Stimulated activated CD8-positive, alpha-beta memory T cell treated with anti-CD3 and anti-CD28 coated beads, Interleukin-4, amount 100 ng/mL, for 24 hours (primary cell): ENCODE measurements around the gene SOX21.

Source experiments
- DNase-seq: peaks from one replicate; pipeline ENCODE4 v3.0.0-alpha.2; 2020; ENCODE audit warnings: low read depth

SOX21 gene

DNA sequence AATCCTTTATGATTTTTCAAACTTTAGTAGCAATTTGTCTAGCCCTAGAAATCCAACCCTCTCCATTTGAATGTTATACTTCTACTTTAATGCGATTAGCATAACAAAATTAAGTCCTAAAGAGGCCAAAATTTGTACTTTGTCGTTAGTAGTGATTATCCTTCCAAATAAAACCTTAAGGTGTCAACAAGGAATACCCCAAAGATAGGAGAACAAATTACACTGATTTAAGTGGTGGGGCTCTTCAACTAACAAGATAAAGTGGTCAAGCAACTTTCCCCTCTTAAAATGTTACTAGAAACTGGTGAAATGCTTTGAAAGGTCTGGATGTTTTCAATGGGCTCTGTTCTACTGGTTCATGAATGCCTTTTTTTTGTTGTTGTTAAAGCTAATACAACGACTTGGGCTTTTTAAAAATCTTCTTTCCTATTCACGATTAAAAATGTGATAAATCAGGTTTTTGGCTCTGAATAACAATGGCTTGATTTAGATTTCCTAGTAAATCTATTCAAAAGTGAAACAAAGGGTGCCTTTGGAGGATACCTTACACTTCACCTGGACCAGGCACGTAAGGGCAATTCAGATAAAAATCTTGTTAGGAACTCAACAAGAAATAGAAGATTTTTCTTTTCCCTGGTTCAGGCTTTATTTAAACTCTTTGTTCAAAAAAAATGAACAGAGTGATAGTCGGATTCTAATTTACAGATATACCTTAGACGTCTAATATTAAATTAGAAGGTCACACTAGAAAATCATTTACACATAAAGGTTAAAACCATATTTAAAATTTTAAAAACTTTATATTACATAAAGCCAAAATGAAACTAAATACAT is 3.1 kb downstream of the SOX21 start:
- no peak for DNase-seq

DNA sequence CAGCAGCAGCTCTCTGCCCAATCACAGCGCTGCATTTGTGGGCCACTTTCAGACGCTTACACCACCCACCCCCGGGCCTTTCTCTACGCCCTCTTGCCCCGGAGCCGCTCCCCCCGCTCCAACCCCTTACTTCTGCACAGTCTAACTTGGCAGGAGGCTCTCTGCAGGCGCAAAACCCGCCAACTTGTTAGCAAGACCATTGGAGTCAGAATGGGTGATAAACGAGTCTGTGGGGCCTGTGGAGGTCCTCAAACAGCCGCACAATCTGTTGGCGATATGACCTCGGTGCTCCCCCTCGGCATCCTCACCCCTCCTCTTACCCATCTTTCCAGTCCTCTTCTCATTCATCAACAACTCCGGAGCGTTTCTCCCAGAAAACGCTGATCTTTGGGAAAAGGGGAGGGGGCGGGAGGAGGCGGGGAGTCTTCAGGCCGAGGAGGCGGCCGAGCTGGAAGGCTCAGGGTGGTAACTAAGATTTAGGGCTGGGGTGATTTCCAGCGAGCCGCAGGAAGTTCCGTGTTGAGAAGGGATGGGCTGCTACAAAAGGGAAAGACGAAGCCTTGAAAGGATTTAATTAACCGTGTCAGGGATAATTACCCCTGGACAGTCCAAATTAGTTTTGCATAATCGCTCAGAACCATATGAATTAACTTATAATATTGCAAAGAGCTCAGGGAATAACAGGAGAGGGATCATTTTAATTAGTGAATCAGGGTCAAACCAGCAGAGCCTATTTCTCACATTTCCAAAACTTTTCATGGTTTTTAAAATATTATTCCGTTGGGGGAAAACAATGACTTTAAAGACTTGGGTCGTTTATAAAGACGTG is 4.1 kb downstream of the SOX21 start:
- DNase-seq = no peak

DNA sequence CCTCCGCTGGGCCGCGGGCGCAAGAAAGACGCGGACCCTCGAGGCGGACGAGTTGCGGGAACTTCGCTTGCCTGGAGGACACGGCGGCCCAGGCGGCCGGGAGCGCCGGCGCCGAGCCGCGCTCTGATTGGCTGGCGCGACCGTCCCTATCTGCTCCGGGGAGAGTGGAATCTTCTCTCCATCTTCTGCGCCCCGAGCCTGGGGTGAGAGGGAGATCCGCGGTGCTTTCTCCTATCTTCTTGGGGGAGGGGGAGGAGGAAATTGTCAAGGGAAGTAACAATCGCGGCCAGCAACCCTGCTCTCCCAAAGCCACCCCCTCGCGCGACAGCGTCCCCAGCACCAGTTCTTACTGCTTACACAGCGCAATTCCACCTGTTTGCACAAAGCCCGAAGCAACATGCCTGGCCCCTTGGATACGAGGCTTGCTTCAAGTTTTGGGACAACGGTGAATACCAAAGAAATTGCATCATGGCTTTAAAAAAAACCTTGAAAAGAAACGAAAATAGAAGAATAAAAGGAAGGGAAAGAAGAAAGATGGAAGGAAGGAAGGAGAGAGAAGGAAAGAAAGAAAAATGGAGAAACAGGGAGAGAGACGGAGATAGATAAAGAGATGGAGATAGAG is 4.8 kb downstream of the SOX21 start:
- no peak for DNase-seq

DNA sequence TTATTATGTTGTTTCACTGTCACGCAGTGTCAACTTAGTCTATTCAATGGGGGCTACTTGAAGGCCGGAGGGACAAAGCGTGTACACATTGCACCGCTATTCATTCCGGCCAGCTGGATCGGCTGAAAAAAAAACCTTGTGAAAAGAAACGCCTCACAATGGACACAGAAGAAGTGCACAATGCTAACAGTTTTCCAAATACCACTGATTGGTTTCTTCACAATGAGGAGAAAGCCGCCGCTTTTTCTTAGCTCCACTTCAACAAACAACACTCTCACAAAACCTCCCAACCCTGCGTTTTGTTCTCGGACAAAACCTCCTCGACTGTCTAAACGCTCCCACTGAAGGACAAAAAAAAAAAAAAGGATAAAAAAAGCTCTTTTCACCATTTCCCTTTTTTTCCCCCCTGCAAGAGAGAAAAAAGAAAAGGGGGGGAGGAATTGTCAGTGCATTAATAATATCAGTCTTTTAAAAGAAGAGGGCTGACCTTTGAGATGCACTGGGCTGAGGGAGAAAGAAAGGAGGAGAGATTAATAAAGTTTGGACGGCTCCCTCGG is 5.4 kb downstream of the SOX21 start:
- no peak for DNase-seq

DNA sequence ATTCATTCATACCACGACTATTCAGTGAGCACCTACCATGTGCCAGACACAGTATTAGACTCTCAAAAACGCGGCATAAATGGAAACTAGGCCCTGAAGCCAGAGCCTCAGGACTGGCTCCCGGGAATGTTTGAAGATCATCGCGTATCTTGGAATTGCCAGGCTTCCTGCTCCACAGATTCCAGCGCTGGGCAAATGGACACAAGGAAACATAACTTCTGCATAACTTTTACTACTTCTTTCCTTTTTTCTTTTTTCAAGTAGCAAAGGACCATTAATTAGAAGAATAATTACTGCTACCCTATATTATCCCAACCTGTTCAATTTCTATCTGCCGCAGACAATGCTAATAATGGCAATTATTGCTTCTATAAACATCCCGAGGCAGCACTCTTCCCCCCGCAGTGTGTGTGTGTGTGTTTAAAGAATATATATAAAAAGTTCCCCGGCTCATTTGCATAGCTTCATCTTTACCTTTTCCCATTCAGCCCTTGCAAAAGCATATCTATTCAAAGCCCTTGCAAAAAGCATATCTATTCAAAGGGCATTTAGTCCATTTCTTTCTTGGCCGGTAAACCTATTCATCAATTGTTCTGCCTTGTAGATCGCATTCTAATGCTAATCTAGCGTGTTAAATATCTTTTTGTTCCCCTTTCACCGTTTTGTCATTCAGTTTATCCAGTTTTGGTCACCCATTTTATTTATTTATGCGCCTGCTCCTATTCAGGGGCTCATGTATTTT is 6.1 kb downstream of the SOX21 start:
- DNase-seq = no peak

DNA sequence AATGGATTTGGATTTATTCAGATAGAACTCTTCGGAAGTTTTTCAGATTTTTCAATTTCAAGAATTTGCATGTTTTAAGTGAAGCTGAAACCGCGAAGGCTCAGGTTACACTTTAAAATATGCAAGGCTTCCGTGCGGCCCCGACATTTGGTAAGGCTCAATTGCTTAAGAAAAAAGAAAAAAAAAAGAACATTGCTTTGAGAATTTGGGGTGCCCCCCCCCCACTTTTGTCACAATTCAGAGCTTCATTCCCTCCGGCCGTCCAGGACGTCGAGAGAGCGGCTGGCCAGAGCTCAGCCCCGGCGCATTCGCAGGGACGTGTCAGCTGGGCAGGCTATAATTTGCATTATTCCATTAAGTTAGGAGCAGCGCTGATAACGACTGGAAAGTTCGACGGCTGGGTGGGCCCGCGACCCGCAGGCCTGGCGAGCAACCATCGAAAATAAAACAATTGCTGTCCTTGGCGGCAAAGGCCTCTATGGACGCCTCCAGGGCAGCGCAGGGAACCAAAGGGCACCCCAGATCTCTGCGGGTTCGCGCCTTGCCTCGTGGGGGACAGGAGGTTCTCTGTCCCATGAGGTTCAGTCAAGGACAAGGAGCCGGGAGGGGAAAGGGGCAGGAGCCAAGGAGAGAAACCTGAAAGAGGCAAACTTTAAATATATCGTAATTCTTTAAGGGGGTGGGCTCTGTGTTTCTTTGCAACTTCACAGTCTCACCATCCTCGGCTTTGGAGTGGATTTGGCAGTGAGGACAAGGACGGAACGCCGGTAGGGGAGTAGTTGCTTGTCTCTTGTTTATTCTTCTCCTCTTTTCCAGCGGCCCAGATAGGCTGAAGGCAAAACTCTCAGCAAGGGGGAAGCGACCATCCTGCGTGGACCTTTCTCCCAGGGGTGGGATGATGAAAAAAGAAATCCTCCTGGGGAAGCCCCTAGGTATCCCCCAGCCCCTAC is 7.0 kb downstream of the SOX21 start:
- no peak for DNase-seq

DNA sequence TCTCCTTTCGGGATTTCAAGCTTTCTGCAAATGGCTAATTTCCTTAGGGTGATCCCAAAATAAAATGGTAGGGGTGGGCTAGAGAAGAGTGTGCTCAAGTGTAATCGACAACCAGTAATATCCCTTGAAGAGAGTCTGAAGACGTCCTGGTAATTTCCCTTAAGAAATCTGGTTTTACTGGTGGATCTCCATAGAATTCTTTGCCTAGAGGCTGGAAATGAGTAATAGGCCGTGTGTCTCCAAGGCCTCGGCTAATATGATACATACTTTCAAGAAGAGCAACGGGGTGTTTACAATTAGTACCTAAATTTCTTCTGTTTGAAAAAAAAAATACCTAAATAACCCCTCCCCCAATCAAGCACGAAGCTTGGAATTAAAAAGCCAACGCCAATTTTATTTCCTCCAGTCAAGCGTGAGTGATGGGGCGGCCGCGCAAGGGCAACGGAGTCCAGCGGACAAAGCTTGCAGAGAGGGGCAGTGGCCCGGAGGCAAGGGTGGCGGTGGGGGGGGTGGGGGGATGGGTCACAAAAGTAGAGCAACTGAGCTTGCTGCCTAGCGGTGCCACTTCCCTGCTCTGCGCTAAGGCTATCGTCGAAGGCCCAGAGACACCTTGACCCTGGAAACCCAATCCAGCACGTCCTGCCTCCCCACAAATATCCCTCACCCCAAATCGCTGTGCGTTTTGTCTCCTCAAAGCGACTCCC is 7.8 kb downstream of the SOX21 start:
- DNase-seq = no peak

DNA sequence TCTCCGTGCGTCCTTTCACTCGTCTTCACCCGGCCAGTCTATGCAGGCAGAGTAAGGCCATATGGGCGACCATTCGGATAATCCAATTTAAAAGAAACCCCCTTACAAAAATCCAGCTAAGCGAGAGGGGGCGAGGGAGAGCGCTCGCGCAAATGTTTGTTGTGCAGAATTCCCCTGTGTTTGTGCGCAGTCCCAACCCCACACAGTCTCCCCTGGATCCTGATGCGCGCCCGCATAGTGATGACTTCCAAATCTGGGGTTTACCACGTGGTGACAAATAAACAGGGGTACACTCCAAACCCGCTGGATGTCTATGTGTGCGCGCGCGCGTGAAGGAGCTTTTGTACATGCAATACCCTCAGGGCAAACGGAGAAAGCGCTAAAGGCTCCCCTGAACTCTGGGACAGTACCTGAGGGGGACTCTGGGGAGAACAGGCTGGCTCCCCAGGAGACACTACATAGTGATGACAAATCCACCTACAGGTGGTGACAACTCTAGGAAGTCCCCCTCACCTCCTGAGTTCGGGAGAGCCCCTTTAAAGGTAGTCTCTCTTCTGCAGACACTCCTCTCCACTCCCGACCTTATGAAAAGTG is 8.5 kb downstream of the SOX21 start:
- no peak for DNase-seq

DNA sequence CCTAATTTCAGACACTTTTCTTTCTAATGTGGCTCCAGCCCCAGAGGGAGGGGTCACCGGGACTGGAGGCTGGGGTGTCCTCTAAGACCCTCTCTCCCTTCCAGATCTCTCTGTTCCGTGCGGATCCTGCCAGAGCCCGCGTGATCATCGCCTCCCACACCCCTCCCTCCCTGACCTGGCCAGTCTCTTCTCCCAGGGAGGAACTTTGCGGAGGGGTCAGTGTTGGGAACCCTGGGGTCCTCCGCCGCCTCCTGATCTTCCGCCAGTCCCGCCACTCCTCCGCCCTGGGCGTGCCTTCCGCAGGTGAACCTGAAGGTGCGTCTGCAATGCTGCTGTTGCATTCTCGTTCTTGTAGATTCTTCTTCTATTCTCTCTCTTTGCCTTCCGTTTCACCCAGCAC is 9.1 kb downstream of the SOX21 start:
- no peak for DNase-seq

DNA sequence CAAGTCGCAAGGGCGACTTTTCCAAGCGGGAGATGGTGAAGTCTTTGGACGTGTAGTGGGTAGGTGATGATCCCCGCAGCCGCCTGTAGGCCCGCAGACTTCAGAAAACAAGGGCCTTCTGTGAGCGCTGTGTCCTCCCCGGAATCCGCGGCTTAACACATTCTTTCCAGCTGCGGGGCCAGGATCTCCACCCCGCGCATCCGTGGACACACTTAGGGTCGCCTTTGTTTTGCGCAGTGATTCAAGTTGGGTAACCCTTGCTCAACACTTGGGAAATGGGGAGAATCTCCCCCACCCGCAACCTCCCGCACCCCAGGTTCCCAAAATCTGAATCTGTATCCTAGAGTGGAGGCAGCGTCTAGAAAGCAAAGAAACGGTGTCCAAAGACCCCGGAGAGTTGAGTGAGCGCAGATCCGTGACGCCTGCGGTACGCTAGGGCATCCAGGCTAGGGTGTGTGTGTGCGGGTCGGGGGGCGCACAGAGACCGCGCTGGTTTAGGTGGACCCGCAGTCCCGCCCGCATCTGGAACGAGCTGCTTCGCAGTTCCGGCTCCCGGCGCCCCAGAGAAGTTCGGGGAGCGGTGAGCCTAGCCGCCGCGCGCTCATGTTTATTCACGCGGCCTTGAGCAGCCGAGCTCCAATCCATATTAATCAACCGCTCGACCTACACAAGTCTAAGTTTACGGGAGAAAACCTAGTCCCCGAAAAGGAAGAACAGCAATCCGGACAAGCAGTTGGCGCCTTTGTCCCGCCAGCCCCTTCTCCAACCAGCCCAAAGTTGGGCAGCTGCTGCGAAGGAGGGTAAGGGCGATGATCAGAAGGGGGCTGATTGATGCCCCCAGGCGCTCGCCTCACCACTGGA is 9.9 kb downstream of the SOX21 start:
- no peak for DNase-seq

DNA sequence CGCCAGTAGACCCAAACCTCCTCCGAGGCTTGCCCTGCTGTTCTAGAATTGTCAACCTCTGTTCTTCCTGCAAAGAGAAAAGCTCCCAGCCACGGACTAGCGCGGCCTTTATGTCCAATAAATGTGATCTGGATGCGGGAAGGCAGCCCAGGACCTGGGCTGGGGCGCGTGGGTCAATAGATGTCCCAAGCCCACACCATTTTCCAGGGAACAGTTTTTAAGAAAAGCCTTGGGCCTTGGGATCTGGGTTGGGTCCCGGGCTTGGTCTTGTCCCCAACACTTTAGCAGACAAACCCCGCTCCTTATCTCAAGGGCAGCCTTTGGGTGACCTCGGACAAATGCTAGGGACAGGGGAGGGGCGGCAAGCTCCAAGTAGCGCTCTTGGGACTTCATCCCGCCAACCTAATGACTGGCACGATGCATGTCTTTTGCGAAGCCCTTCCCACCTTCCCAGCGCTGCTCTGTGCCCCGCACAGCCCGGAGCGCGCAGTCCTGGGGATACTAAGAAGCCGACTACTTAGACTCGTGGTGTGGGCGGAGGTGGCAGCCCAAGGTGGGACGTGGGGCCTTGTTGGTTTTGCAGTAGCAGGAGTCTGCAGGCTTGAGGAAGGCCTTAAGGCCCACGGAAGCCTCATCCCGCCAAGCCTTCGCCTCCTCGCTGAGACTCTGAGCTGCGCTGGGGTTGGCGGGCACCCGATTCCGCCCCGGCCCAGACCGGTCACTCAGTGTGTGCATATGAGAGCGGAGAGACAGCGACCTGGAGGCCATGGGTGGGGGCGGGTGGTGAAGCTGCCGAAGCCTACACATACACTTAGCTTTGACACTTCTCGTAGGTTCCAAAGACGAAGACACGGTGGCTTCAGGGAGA is 10.8 kb downstream of the SOX21 start:
- no peak for DNase-seq

DNA sequence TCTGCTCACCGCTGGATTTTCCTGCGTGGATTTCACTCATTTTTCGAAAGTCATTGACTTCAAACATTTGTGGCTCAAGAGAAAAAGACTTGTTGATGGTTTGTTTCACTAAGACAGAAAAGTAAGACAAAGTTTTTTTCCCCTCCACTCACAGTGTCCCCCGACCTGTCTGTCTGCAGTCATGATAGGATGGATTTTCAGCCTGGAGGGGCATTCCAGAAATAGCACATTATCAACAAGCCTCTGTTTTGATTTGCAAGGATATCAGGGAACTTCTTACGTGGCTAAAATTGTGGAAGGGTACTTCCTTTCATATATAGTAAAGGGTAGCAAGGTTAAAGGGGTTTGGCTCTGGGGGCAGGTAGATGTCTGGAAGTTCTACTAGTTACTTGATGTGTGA is 11.8 kb downstream of the SOX21 start:
- no peak for DNase-seq

DNA sequence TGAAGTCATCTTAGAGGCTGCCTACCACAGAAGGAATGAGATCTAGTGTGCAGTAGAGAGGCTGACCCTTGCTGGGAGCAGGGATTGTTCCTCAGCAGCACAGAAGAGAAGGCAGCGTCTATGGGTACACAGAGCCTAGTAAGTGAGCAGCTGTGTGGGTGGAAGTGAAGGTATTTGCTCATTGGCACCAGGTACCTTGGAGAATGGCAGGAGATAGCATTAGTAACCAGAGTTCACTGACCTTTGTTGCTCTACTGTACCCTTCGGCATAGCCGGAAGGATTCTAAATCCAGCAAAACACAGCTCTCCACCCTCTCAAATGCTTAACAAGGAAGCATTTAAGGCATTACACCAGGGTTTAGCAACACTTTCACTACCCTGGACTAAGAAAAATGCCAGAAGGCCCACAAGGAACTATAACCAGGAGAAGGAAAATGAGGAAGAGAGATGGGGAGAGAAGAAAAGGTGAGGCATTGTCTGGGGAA is 12.3 kb downstream of the SOX21 start:
- DNase-seq = no peak

DNA sequence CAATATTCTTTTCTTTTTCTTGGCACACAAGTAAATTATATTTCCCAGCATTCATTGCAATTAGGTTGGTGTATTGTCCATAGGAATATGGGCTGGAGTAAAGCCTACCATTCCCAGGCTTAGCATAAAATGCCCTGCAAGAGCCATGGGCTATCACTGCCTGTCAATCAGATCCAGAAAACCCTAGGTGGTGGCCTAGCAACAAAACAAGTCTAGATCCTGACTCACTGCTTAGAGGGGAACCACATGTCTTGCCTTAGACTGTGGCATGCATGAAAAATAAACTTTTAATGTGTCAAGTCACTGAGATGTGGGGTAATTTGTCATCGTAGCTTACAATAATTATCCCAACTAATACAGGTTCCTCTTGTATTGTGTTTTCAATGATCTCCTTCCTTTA is 16.2 kb downstream of the SOX21 start:
- DNase-seq = no peak

DNA sequence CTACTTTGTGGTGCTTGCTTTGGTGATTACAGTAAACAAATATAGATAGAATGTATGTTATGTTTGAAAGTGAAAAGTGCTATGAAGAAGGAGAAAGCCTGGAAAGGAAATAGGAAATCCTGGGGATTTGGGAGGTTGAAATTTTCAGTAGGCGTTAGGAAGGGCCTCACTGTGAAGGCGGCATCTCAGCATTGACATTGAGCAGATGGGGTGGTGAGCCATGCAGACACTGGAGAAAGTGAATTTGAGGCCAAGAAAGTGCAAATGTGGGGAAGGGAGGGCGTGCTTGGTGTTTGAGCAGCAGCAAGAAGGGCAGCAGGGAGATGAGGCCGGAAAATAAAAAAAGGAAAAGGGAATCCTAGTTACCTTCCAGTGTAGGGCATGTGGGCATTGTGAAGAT is 20.3 kb downstream of the SOX21 start:
- DNase-seq = no peak

DNA sequence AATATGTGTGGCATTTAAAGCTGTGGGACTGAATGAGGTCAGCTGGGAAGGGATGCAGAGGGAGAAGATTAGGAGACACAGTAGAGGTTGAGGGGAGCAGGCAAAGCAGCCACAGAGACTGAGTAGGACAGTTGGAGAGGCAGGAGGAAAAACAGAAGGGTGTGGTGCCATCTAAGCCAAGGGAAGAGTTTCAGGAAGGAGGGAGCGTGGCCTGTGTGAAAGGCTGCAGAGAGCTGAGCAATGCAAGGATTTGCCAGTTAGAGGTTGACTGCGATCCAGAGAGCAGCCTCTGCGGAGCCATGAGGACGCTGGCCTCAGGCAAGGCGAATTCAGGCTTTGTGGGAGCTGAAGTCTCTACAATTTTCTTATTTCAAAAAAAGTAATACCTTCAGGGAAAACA is 28.9 kb downstream of the SOX21 start:
- no peak for DNase-seq

DNA sequence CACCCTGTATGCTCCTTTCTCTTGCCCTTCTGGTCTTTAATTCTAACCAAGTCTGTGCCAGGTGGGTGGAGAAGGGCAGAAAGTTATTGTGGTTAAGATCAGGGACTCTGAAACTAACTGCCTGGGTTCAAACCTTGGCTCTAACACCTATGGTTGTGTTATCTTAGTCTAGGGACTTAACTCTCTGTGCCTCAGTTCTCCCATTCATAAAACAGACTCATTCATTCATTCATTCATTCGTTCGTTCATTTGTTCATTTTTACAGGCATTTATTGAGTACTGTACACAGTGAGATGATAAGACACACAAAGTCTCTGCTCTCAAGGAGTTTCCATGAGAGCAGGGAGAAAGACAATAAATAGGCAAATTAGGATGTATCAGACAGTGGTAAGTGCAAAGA is 30.1 kb downstream of the SOX21 start:
- DNase-seq = no peak

DNA sequence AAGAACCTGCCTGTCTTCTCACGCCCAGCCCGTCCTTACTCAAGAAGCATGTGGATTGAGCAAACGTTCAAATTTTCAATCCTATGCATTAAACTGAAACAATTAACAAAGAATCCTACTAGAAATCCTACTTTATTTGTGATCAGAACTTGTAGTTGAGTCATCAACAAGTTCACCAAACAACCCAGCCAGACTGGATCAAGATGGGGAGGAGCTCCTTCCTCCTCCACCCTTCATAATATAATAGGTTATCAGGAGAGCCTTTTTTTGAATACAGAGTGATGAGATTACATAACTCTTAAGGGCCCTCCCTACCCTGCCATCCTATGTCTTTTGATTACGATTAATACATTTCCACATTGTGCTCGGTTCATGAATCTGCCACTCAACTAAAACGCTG is 32.7 kb downstream of the SOX21 start:
- no peak for DNase-seq
